Muscle of arm (tissue), 12 donors: ENCODE results near the gene CALCOCO1. TPM values are rescaled to one million over a fixed set of nuclear protein-coding genes. Genes with fewer than 3 reads are reported as not detected.

Experiments
- DNase-seq: peaks from one replicate; pipeline ENCODE4 v3.0.0-alpha.2; 2013
- polyA plus RNA-seq, 12 donors: library from polyadenylated mRNA; unstranded; fragments of 120-200 nt; gene quantifications; one replicate each; pipeline ENCODE4 v1.2.1, GENCODE V29; 2013; ENCODE audit not compliant: insufficient read length in 12 of 12

CALCOCO1 gene
- polyA plus RNA-seq, 12 donors = 67.8 to 122 (median 86.3) TPM; not detected in 1

DNA sequence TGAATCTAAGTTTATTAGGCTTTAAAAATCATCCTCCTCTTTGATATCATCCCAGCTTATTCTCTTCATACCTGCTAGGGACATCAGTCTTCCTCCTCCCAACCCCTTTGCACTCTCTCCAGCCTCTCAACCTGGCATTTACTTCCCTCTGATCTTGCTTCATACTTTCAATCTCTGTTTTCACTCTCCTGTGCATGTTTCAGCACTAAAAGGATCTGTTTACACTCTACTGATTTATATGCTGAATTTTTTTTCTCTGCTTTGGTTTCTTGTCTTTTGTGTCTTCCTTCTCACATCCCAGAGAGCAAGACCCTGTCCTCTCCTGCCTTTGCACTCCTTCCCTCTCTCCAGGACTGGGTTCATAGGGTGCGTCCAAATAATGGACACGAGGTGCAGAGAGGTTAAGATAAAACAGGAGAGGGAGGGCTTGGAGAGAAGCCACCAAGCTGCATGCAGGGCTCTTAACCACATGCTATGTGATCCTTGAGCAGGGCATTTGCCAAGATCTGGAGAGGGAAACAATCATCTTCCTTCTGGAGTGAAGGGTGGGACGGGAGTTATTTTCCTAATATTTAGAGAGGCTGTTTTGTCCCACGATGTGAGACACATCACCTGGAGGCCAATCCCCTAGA is 27.5 kb upstream of the CALCOCO1 start:
- DNase-seq = no peak

DNA sequence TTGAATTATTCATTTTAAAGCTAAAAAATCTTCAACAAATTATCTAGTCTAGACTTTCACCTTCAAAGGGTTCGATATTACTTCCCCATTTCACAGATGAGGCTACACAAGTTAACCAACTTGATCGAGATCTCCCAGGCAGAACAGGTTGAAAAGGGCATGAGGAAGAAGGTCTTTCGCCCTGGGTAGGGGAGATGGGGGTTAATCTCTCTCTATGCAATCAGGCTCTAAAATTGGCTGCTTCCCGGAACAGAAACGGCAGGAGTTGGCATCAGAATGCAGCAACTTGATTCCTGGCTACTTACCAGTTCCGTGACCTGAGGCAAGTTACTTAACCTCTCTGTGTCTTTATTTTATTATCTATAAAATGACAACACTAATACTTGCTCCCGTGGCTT is 26.9 kb upstream of the CALCOCO1 start:
- no peak for DNase-seq

DNA sequence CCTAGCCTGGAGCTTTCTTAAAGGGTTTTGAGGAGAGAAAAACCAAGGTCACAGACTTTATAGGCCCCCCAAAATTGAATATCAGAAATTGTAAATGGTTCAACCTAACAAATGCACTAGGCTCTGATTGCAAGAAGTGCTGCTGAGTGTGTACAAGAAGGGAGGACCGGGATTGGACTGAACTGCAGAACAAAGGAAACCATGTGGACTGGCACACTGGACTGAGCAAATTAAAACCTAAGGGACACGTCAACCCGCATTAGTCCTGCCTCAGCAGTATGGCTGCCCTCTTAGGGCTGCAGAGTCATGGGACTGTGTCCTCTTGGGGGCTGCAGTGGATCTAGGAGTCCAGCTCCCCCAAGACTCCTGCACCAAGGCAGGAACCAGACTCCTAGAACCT is 25.4 kb upstream of the CALCOCO1 start:
- no peak for DNase-seq

DNA sequence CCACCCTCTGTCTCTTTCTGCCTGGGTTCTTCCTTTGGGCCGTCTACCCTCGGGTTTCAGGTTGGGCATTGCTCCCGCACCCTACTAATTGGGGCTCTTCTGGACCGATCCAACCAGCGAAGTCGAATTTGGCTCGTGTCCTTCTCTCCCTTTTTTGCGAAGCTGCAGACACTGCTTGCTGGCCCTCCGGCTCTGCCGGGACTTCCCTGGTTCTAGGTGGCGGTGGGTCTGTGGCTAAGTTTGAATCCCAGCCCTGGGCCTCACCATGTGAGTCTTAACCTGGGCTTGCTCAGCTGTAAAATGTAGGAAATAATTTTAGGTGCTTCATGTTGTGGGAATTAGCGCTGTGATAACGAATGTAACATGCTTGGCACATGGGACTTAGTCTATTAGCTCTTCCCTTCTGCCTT is 24.9 kb upstream of the CALCOCO1 start:
- no peak for DNase-seq

DNA sequence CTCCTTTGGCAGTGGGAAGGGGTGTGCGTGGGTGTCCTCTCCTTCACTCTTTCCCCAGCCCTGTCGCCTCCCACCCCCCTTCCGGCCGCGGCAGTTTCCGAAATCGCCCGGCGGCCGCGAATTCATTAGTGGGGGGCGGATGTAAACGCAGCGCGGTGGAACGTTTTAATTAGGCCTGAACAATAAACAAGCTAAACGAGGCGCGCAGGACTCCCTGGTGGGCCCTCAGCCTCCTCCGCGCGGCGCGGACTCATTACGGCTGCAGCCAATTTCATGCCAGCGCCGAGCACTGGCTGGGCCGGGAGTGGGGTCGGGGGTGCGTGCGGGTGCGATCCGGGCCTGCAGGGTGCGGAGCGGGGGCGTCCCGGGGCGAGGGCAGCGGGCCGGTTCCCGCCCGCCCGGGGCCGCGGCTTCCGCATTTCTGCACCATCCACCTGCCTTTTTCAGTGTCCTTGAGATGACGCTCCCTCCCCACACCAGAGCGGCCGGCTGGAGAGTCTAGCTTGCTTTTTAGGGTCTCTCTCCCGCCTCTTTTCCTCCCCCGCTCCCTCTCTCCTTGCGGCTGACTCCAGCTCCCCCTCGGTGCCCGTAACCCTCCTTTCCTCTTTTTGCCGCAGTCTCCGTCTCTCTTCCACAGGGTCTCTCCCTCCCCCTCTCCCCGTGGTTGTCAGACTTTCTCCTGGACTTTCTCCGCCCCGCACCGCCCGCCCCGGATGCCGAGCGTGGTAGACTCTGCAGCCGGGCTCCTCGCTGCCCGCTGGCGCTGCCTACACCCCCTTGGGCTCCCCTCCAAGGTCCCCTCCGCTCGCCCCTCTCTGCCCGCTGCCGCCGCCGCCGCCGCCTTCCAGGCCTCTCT is 24.3 kb upstream of the CALCOCO1 start, which contains the start of gene CISTR:
CISTR (minus strand) TSS at position 644 of the 856 bp plus-strand sequence.
- no peak for DNase-seq

DNA sequence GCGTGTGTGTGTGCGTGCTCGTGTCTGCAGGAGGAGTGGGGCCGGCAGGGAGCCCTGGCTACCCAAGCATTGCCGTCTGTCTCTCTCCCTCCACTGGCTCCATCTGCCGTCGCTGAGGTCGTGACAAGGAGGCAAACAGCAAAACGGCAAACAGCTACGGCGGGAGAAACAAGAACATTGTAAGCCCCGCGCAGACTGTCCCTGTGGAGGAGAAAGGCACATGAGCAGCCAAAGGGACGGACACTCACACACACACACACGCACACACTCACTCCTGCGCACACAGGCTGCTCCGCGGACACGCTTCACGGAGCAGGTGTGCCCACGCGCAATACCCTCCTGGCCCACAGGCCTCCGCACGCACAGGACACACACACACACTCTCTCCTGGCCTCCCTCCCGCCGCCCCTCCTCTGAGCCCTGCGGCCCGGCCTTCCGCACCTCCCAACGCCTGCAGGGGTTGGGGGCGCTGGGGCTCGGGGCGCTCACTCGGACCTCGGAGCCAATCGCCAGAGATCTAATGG is 23.6 kb upstream of the CALCOCO1 start:
- DNase-seq = no peak

DNA sequence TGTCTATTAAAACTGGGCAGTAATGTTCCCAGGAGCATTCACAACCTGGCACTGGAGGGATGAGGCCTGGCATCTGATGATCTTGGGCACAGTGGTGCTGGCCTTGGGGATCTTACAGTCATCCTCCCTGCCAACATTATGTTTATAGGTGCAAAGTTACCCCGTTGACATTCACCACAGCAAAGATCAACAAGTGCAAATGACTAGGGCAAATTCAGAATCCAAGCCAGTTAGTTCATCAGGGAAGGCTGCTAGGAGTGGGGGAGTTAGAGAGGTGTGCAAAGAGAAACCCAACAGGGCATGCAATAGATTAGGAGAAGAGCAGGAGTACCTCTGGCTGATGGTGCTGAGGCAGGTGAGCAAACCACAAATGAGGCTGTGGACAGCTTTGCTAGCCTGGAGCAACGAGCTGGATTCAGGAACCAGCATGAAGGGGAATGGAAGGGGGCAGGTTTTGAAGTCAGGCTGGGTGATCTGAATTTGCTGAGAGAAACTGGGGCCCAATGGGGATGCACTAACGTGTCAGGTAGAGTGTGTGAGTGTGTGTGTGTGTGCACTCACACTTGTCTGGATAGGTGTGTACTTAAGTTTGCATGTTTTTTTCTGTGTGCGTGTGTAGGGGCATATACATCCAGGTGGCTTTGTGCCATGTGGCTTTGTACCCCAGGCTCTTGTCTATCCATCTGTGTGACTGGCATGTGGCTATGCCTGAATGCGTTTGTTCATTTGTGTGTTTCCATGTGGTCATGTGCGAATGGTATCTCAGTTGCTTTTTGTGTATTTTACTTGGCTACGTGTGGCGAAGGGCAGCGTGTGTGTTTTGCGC is 22.9 kb upstream of the CALCOCO1 start:
- DNase-seq = no peak

DNA sequence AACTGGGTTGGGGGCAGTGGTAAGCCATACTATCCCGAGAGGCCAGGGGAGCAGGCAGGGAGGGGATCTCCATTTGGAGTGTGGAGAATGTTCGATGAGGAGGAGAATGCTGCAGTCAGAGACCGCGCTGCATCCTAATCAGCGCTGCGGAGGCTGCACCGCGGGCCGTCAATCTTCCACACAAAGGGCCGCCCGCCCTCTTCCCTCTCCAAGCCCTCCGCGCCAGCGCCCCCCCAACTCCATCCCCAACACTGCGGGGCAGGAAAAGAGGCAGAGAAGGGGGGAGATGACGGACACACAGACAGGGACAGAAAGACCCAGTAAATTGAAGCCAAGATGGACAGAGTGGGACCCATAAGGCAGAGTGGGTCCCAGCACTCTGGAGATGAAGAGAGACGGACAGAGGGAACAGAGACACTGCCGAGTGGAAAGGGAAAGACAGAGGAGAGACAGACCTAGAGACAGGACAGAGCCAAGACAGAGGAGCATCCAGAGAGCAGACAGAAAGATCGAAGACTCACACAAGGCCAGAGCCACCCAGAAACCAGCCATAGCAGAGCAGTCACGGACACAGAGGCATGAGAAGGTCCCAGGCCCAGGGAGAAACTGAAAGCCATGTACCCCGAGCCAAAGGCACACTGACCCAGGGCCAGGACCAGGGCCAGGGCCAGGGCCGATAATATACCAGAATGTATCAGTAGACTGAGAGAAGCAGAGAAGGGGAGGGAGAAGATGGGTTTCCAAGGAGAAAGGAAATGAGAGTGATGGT is 21.0 kb upstream of the CALCOCO1 start:
- DNase-seq = no peak

DNA sequence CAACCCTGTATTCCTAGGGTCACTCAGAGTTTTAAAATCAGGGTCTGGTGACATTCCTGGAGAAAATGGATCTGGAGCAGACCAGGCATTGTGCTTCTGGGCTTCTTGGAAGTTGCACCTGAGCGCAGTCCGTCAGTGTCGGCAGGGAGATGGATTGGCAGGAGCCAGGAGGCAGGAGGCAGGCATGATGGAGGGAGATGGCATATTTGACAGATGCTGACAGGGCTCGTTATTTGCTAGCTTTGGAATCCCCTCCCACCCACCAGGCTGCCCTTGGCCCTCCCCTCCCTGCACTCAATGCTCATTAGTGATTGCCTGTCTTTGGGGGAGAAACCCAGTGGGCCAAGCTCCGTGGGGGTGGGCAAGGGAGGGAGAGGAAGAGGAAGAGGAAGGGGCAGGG is 19.8 kb upstream of the CALCOCO1 start:
- DNase-seq = no peak

DNA sequence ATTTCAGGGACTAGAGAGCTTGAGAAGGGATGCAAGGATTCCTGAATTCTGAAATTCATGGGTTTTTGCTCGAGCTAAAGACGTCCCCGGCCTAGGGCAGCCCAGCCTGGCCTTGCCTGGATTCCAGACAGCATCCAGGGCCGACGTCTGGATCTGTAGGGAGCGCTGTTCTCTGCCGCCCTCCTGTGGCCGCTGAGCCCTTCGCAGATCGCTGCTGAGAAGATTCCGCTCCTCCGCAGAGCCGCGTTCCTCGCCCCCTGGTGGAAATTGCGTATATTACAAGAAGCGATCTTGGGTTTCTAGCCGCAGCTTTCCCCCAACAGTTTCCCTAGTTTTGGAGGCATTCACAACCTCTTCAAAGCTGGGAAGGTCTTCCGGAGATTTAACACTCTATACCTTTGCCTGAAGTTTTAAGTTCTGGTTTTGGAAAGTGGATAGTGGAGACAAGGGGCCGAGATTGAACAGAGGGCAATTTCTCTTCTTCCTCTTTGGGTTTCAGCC is 19.4 kb upstream of the CALCOCO1 start:
- peak; percentile 95 for DNase-seq

DNA sequence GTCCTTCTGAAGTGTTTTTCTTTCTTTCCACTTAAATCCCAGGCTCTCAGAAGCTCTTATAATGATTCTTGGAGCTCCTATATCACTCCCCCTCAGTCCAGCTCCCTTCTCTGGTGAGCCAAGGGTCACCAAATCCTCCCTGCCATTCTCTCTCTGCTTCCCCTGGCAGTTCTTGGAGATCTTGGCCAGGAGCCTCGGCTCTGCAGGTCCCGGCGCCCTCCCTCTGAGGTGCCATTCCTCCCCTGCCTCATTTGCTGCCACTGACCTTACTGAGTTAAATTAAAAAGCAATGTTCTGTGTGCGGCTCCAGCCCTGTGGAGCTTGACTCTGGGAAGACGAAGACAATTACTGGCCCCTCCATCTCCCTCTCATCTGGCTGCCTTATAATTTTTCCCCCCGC is 17.5 kb upstream of the CALCOCO1 start:
- no peak for DNase-seq

DNA sequence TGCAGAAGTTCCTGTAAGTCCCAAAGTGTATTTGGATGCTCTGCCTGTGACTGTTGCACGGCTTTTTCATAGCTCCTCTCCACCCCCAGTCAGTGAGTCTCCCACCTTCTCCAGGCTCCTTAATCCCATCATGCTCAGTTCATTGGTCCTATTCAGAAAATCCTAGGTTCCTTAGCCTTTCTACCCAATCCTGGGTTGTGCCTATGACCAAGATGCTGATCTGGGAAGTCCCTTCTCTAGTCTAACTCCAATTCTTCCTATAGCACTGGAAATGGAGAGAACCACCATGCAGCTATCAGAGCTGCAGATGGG is 16.8 kb upstream of the CALCOCO1 start:
- no peak for DNase-seq

DNA sequence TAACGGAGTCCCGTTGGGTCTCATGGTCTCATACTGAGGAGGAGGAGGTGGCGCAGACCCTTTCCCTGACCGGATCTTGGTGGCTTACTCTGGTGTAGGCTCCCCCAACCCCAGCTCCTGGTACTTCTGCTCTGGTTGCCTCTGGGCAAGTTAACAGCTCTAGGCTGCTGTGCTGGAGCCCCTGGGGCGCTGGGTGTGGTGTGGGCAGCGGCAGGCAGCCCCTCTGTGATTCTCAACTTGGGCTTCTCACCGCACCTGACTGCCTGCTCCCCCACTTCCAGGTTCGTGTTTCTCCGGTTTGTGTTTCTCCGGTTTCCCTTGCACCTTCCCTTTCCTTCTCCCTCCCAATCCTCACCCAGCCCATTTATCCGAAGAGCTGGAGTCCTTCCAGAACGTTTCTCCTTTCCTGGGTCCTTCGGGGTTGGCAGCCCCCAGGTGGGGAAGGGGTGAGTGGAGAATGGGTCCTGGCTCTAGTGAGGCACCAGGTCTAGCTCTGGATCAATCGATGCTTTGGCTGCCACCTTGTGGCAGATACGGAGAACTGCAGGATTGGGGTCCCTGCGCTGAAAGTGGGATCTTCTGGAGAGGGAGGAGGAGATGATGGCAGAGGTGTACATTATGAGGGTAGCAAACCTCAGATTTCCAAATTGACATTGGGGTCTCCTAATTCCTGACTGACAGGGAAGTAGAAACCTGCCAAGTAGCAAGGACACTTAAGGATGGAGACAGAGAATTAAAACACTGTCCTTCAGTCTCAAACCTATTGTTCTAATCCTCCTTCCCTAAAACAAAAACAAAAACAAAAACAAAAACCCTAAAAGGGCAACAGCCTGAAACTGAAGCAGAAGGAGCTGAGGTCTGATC is 16.2 kb upstream of the CALCOCO1 start:
- peak; percentile 70 for DNase-seq

DNA sequence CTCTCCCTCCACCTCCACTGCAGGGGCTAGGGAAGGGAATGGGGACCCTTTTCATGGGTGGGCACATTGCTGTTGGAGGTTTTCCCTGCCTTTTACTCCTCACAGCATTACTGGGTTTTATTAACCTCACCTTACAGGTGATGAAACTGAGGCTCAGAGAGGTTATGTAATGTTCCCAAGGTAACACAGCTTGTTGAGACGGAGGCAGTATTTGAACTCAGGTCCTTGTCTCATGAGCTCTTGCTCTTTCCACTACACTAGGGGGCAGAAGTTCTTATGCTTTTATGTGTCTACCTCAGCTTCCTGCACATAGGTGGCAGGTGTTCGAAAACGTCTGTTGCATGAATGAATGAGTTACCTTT is 12.9 kb upstream of the CALCOCO1 start:
- no peak for DNase-seq

DNA sequence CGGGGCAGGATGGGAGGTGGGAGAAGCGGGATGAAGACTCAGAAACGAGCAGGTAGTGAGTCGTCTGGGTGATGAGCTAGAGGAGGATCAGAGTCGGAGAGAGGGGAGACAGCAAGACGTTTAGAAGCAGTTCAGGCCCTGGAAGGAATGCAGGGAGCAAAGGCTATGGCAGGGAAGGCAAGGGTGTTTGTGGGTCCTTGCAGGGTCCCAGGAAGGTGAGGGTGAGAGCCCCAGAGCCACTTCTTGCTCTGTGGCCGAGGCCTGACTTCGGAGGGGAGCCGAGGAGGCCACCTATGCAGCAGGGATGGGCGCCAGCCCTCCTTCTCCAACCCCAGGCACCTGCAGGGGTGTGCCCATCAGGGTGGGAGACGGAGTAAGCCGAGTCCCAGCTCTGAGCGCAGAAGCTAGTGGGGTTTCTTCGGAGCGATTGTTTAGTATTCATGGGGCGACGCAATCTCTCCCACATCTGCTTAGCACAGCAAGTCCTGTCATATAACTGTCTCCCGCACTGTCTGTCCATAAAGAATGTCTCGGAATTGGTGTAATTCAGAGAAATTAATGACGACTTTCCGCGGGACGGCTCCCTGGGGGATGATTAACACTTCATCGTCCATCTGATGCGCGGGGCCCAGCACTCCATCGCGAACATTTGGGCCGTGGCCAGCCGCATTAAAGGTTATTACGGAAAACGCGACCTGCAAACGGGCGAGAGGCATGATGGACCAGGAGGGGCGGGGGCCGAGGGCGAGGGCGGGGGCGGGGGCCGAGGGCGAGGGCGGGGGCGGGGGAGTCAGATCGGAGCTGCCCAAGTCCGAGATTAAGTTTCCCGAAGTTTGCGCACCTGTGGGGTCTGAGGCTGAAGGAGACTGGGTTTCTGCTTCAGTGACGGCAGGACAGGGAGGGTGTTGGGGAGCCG is 12.2 kb upstream of the CALCOCO1 start:
- no peak for DNase-seq

DNA sequence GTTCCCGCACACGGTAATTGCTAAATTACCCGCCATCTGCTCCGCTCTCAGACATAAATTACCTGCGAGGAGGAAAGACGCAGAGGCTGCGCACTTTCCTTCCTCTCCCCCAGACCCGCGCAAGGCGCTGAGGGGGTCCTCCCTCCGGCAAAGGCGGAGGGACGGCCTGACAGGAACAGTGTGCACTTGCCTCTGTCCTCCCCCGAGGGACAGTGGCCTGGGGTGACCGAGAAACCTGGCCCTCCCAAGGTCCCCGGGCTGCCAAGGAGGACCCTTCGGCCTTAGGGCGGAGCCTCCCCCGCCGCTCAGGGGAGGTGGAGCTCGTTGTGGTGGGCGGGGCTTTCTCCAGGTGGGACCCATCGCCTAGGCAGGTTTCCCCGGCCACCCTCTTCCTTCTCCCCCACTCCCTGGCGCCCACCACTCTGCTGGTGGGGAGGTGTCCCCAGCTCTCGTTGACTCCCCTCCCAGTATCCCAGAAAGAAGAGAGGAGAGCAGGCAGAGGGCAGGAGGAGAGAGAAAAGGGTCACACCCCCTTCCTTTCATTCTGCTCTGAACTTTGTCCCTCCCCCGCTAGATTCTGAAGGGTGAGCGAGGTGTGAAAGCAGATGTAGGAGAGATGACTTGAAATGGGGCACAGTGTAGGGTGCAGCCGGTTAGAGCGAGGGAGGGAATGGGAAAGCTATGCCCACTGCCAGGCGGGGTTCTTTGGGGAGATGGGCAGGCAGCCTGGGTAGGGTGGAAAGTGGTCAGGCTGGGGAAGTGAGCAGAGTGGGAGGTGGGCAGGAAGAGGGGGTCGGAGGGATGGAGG is 11.4 kb upstream of the CALCOCO1 start:
- no peak for DNase-seq

DNA sequence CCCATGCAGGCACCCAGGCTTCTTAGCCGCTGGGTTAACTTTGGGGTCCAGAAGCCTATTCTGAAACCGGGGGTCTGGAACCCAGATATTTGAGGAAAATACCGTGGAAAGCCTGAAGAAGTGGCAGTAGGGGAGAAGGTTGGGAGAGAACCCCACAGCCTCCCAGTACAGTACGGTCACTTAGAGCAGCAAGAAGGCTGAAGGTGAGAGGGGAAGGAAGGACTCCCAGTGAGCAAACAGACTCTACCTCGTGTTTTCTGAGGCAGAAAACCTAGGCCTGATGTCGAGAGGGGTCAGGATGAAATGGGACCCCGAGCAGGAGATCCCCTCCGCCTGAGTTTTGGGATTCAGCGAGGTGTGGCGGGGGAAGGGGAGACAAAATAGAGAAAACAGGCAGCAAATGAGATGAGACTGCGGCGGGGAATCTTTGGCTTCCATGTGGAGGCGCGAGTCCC is 10.7 kb upstream of the CALCOCO1 start:
- no peak for DNase-seq

DNA sequence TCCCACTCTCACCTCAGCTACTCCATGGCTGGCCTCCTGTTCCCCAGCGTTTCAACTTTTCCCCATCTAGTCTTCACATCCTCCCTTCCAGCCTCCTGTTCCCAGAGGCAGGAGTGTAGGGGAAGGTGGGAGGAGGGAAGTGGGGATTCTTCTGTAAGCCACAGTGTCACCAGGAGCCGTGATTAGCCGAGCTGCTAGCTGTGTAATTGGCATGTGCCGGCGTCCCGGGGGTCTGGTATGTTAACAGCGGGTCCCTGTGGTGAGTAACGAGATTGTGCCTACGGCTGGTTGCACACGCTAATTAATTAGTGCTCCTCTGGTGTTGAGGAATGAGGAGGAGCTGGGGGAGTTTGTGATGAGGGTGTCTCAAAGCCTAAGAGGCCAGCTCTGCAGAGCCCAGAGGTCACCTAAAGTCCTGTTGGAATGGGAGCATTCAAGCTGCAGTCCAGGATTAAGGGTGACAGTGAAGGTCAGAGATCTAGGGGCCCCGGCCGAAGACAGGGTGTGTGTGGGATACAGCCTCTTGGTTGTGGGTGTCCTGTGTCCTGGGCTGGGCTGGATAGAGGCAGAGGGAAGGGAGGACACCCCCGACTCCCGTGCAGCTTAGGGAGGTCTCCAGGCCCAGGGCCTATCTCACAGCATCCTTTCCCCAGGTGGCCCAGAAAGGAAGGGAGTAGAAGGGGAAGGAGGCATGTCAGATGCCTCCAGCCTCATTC is 10.0 kb upstream of the CALCOCO1 start:
- DNase-seq = no peak
